ENCODE measurements around the gene MSS51. TPM values are rescaled to one million over a fixed set of nuclear protein-coding genes. Genes with fewer than 3 reads are reported as not detected.

MSS51 gene
- total and polyA plus RNA-seq, 2 donors (not counting 3 experiments of a cell fraction or from before 2014, with no cell fraction given): 1.8 to 3.5 TPM

GRCh38 chr10:73467206-73467605, 33.8 kb upstream of the MSS51 start:
- no peaks in the 10 kb centered on the region for H3K79me2 ChIP-seq (ENCODE audit: control insufficient read depth, insufficient read depth, low read length)
- H3K9me3 ChIP-seq (replicated peaks; ENCODE audit: control insufficient read depth, insufficient read depth, low read length): no peaks in the 10 kb centered on the region
- no peaks in the 10 kb centered on the region for H3K9me1 ChIP-seq (replicated peaks; ENCODE audit: control insufficient read depth, extremely low read depth, insufficient read depth, low read length)
- H3K4me1 ChIP-seq (ENCODE audit: control insufficient read depth, extremely low read depth, insufficient read depth, low read length): no peaks in the 10 kb centered on the region
- ChIA-PET POLR2A (interaction anchor here (0.7 kb wide), 1 partner anchor 1565 kb away, joined by 6 read pairs; no protein-coding TSS in a partner anchor), CTCF (interaction anchor here (1.4 kb wide), 1 partner anchor 17 kb away, joined by 3 read pairs; no protein-coding TSS in a partner anchor)
- no TSS peak for BruUV-seq (replicated peaks)
- TF ChIP-seq FOS (IDR thresholded peaks at IDR 0.05; ENCODE audit: borderline replicate concordance, insufficient read depth, low read length): no peak
- TF ChIP-seq POLR2AphosphoS5 (IDR thresholded peaks at IDR 0.05; ENCODE audit: insufficient read depth, low read depth, low read length): no peak
- no peak for TF ChIP-seq POLR2A (IDR thresholded peaks at IDR 0.05; ENCODE audit: low read depth, low read length)
- TF ChIP-seq MYC (IDR thresholded peaks at IDR 0.05; ENCODE audit: low read depth, low read length): no peak
- TF ChIP-seq JUN (IDR thresholded peaks at IDR 0.05; ENCODE audit: borderline replicate concordance, insufficient read depth, insufficient read length, low read depth): no peak
- TF ChIP-seq EZH2 (IDR thresholded peaks at IDR 0.05; ENCODE audit: borderline replicate concordance, low read depth, low read length, severe bottlenecking): no peak
- TF ChIP-seq CTCF (IDR thresholded peaks at IDR 0.05; ENCODE audit: extremely low read depth in 1 of 2, insufficient read depth in 1 of 2, low read depth in 1 of 2, low read length in 2 of 2): no peak
- no peak for TF ChIP-seq GATA2 (IDR thresholded peaks at IDR 0.05; ENCODE audit: insufficient read depth, insufficient read length, low read depth, low read length)
- TF ChIP-seq MAX (IDR thresholded peaks at IDR 0.05; ENCODE audit: insufficient read depth, insufficient read length): no peak
- H2AFZ ChIP-seq (ENCODE audit: low read depth, low read length): no peak overlapping the region
- no peak for FAIRE-seq
- no peak for DNase-seq (ENCODE audit: low read depth, low spot score)
- no peaks in the 10 kb centered on the region for H4K20me1 ChIP-seq (replicated peaks; ENCODE audit: control insufficient read depth, extremely low read depth, insufficient read depth, low read length)
- no peaks in the 10 kb centered on the region for H3K27me3 ChIP-seq (ENCODE audit: control insufficient read depth in 2 of 2, insufficient read depth in 2 of 2, low read length in 2 of 2)
- intact Hi-C loops (cut with micrococcal nuclease): no loop called here
- no peak overlapping the region for H3K4me3 ChIP-seq (replicated peaks in 1 of 3; ENCODE audit: insufficient read depth in 1 of 3, low read depth in 1 of 3, low read length in 3 of 3)
- dilution Hi-C loops (cut with MboI; ENCODE audit: extremely low pct_ligation_motif_present, low sequenced_read_pairs): no loop called here
- H3K36me3 ChIP-seq (ENCODE audit: control insufficient read depth in 2 of 2, extremely low read depth in 1 of 2, insufficient read depth in 2 of 2, low read length in 2 of 2): peaks cover 8 to 12% of the 10 kb centered on the region in 2 experiments
- no peak overlapping the region for H3K27ac ChIP-seq (ENCODE audit: insufficient read depth, low read depth, low read length)
- H3K9ac ChIP-seq (replicated peaks; ENCODE audit: extremely low read depth, insufficient read depth, low read length): no peak overlapping the region
- H3K4me2 ChIP-seq (ENCODE audit: insufficient read depth, low read length): no peak overlapping the region
